NCI-H345 treated with DMSO at 0.1 percent for 48 hours (cell line): ENCODE data around the gene CD22.
A peak's percentile ranks its signal among the peaks of the same experiment; 100 is the strongest.

Source experiments
- DNase-seq: peaks from one replicate; lab custom pipeline; 2025; ENCODE audit not compliant: unreplicated experiment; lab: John Stamatoyannopoulos, UW

The CD22 gene

GRCh38 chr19:35295792-35296462 lies 33.1 kb upstream of the CD22 start:
- no peak for DNase-seq

- DNase-seq, result no peak
These were observed 32.1 kb upstream of the CD22 start for GRCh38 chr19:35296644-35297514.

- no peak for DNase-seq
These were observed 31.5 kb upstream of the CD22 start for GRCh38 chr19:35297515-35297848.

GRCh38 chr19:35297922-35298321 lies 31.1 kb upstream of the CD22 start:
- no peak for DNase-seq

- DNase-seq, result no peak
These were observed 30.4 kb upstream of the CD22 start for GRCh38 chr19:35298561-35298972.

GRCh38 chr19:35299523-35300338 lies 29.3 kb upstream of the CD22 start:
- DNase-seq, result no peak

- DNase-seq, result no peak
These were observed 28.7 kb upstream of the CD22 start for GRCh38 chr19:35300339-35300649.

GRCh38 chr19:35301961-35302360 lies 27.0 kb upstream of the CD22 start:
- no peak for DNase-seq

GRCh38 chr19:35302446-35302845 lies 26.5 kb upstream of the CD22 start:
- DNase-seq, result no peak

- no peak for DNase-seq
These were observed 25.6 kb upstream of the CD22 start for GRCh38 chr19:35303357-35303915.

- DNase-seq, result no peak
These were observed 25.0 kb upstream of the CD22 start for GRCh38 chr19:35304036-35304435.

GRCh38 chr19:35305181-35305580 lies 23.8 kb upstream of the CD22 start:
- DNase-seq, result no peak

GRCh38 chr19:35306473-35307246 lies 22.3 kb upstream of the CD22 start:
- peak; percentile 9 for DNase-seq

GRCh38 chr19:35307931-35308330 lies 21.1 kb upstream of the CD22 start:
- DNase-seq, result no peak

GRCh38 chr19:35308910-35309309 lies 20.1 kb upstream of the CD22 start:
- no peak for DNase-seq

GRCh38 chr19:35309481-35310279 lies 19.3 kb upstream of the CD22 start:
- DNase-seq, result no peak

GRCh38 chr19:35310331-35310730 lies 18.7 kb upstream of the CD22 start:
- DNase-seq, result no peak

GRCh38 chr19:35310811-35311465 lies 18.0 kb upstream of the CD22 start:
- DNase-seq, result no peak

GRCh38 chr19:35311901-35312665 lies 16.9 kb upstream of the CD22 start:
- DNase-seq, result no peak
